HG02840 (cell line): ENCODE data around the gene FYN.
"Not testable (repeated sequence)": the region's sequence is repeated elsewhere in the genome, so short reads cannot be mapped to it uniquely, and the experiment has no call there.

Experiments used
- ATAC-seq: cut with Tn5 transposase; IDR thresholded peaks from one replicate; pipeline ENCODE4 v1.9.1; 2021; ENCODE audit warnings: mild to moderate bottlenecking, moderate library complexity, moderate number of reproducible peaks; ENCODE audit not compliant: unreplicated experiment, low FRiP score

FYN gene

GRCh38 chr6:111873178-111874024 is at the start of gene FYN:
Gene FYN, minus strand, starts transcription at chr6:111873452. Its CDS starts 153,401 bp downstream, at chr6:111720051.
- ATAC-seq, result peak; percentile 99

GRCh38 chr6:111922454-111923297 is 49.4 kb upstream of the FYN start:
- ATAC-seq, result no peak

- no peak for ATAC-seq
These were observed 47.9 kb upstream of the FYN start for GRCh38 chr6:111921103-111921502.

GRCh38 chr6:111920578-111920977 is 47.3 kb upstream of the FYN start:
- no peak for ATAC-seq

- no peak for ATAC-seq
These were observed 45.6 kb upstream of the FYN start for GRCh38 chr6:111918825-111919224.

GRCh38 chr6:111916747-111917146 is 43.5 kb upstream of the FYN start:
- ATAC-seq, result no peak

- no peak for ATAC-seq
These were observed 41.4 kb upstream of the FYN start for GRCh38 chr6:111914617-111915016.

GRCh38 chr6:111912904-111913303 is 39.7 kb upstream of the FYN start:
- ATAC-seq, result no peak

GRCh38 chr6:111911428-111911827 is 38.2 kb upstream of the FYN start:
- ATAC-seq, result no peak

GRCh38 chr6:111909238-111909637 is 36.0 kb upstream of the FYN start:
- ATAC-seq, result no peak

GRCh38 chr6:111908365-111908764 is 35.1 kb upstream of the FYN start:
- not testable (repeated sequence) for ATAC-seq

GRCh38 chr6:111900735-111901134 is 27.5 kb upstream of the FYN start:
- no peak for ATAC-seq

- ATAC-seq, result no peak
These were observed 26.3 kb upstream of the FYN start for GRCh38 chr6:111899531-111899930.

- no peak for ATAC-seq
These were observed 25.2 kb upstream of the FYN start for GRCh38 chr6:111898452-111898851.

- ATAC-seq, result no peak
These were observed 21.7 kb upstream of the FYN start for GRCh38 chr6:111894951-111895350.

- ATAC-seq, result no peak
These were observed 21.0 kb upstream of the FYN start for GRCh38 chr6:111894272-111894671.

GRCh38 chr6:111892431-111892830 is 19.2 kb upstream of the FYN start:
- no peak for ATAC-seq

- ATAC-seq, result no peak
These were observed 17.7 kb upstream of the FYN start for GRCh38 chr6:111890988-111891387.

GRCh38 chr6:111888928-111889695 is 15.9 kb upstream of the FYN start:
- no peak for ATAC-seq

- ATAC-seq, result not testable (repeated sequence)
These were observed 13.5 kb upstream of the FYN start for GRCh38 chr6:111886793-111887192.
